K562 (cell line): Measurements from ENCODE around the gene HPS4. TPM values are rescaled to one million over a fixed set of nuclear protein-coding genes. Genes with fewer than 3 reads are reported as not detected.

ENCODE experiments used
- AFF1 ChIP-seq, 2 experiments: fragments of 450-650 bp; IDR thresholded peaks; 2 replicates each; pipeline ENCODE4 v1.6.1; 2018; ENCODE audit warnings: mild to moderate bottlenecking in 2 of 2, low read depth in 1 of 2; ENCODE audit not compliant: partially characterized antibody in 2 of 2
- CXXC5 ChIP-seq: fragments of 250-450 bp; sonication (Bioruptor Pico); IDR thresholded peaks from 2 replicates; pipeline ENCODE4 v1.8.0; 2022; ENCODE audit warnings: inconsistent platforms, mild to moderate bottlenecking, moderate library complexity
- FUS ChIP-seq: fragments of 200-400 bp; formaldehyde crosslinking; optimal IDR thresholded peaks from 2 replicates; pipeline ENCODE3; 2017; ENCODE audit warnings: low read depth, low read length
- HDAC3 ChIP-seq: fragments of 450-650 bp; IDR thresholded peaks from 2 replicates; pipeline ENCODE4 v1.6.1; 2018; ENCODE audit warnings: borderline replicate concordance, mild to moderate bottlenecking, moderate library complexity; ENCODE audit not compliant: partially characterized antibody
- MGA ChIP-seq: fragments of 450-650 bp; IDR thresholded peaks from 2 replicates; pipeline ENCODE4 v1.6.1; 2016; ENCODE audit warnings: mild to moderate bottlenecking, moderate library complexity
- RFX1 ChIP-seq: fragments of 450-650 bp; IDR thresholded peaks from 2 replicates; pipeline ENCODE4 v1.6.1; 2016; ENCODE audit warnings: mild to moderate bottlenecking, moderate library complexity
- SAP30 ChIP-seq: fragments of 200-600 bp; sonication (generic); IDR thresholded peaks from 2 replicates; pipeline ENCODE4 v1.6.1; 2012; ENCODE audit warnings: borderline replicate concordance, low read depth, mild to moderate bottlenecking, moderate library complexity, low read length, control low read depth, inconsistent platforms; ENCODE audit not compliant: insufficient read depth, poor library complexity, severe bottlenecking
- TBP ChIP-seq: optimal IDR thresholded peaks from 2 replicates; pipeline ENCODE3; 2011; ENCODE audit warnings: low read depth, low read length, improper control_type of control experiment
- YBX1 ChIP-seq: fragments of 450-650 bp; IDR thresholded peaks from 2 replicates; pipeline ENCODE4 v1.7.1; 2016; ENCODE audit warnings: mild to moderate bottlenecking
- ZBTB43 ChIP-seq: sonication (generic); formaldehyde crosslinking; IDR thresholded peaks from 2 replicates; pipeline ENCODE4 v1.8.0; 2023; ENCODE audit warnings: mild to moderate bottlenecking, missing genetic modification reagents
- polyA plus RNA-seq, 8 experiments: library from polyadenylated mRNA; depleted of rRNA in 4 of 8; stranded (reverse) in 5 of 8; unstranded in 3 of 8; fragments of >200 nt; fragmentation: Nextera tagmentation in 2 of 8; fragmentation: Illumina TruSeq in 1 of 8; extraction: Ambion mirVana in 2 of 8; extraction: Trizol in 1 of 8; gene quantifications; 2 replicates each; pipeline versions ENCODE4 v1.2.1 to v1.2.3, GENCODE V29; 2011 to 2014; ENCODE audit warnings: inconsistent platforms in 1 of 8, missing spikeins in 1 of 8
- total RNA-seq, 7 experiments: library from RNA; depleted of rRNA in 6 of 7; stranded (reverse); fragments of >200 nt in 6 of 7; fragmentation: Illumina TruSeq in 2 of 7; extraction: Trizol in 2 of 7; gene quantifications; 2 replicates each; pipeline versions ENCODE4 v1.2.1 to v1.2.3, GENCODE V29; 2011 to 2021; ENCODE audit warnings: low replicate concordance in 1 of 7

HPS4 gene
- total and polyA plus RNA-seq, 9 of the 15 experiments (the other 6 are each of a cell fraction or from before 2014, with no cell fraction given) = 12.8 to 29.2 (median 25.3) TPM

- TF ChIP-seq MGA (no peak), FUS (no peak), AFF1 (IDR thresholded peaks at IDR 0.05; ENCODE audit: low read depth in 1 of 2, partially characterized antibody in 2 of 2) (no peak), HDAC3 (no peak), SAP30 (peak; percentile 86), ZBTB43 (CRISPR knock-in tag) (no peak), CXXC5 (peak; percentile 60; the same call in 1 of the 2 replicates), RFX1 (peak; percentile 92), TBP (peak; percentile 47), YBX1 (no peak)
Measured at GRCh38 chr22:26512149-26512793, 28.7 kb upstream of the HPS4 start, which contains the start of gene TFIP11 (continued).
